Measurements from ENCODE around the gene NME5. TPM values are rescaled to one million over a fixed set of nuclear protein-coding genes. Genes with fewer than 3 reads are reported as not detected.

The NME5 gene
- total and polyA plus RNA-seq, 2 of the 8 experiments (the other 6 are each of a cell fraction or from before 2014, with no cell fraction given), result 0.48 to 0.89 TPM

DNA sequence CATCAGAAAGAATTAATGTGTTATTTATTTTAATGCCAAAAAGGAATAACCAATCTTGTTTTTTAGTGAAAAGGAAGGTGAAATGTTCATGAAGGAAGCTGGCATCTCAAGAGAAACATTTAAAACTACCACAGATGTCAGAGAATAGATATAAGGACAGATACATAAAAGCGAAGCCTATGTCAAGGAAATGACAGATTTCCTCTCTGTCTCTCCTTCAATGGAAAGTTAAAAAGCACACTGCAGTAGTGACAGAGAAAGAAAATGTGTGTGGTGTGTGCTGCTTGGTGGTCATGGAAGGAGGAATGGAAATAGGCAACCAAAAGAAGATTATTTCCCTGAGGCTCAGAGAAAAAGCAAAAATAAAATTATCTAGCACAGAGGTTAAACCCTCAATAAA is 46.2 kb downstream of the NME5 start:
- ChIA-PET CTCF (ENCODE audit: partially characterized antibody) (interaction anchor here (0.7 to 5.6 kb wide), 4 partner anchors 11 to 49 kb away, joined by 3 to 35 read pairs (median 20); no protein-coding TSS in a partner anchor), POLR2A (ENCODE audit: partially characterized antibody) (no interaction called here)
- H2AK5ac ChIP-seq (ENCODE audit: low read depth, low read length), result no peak overlapping the region
- no peak overlapping the region for H2BK12ac ChIP-seq (ENCODE audit: low read depth, low read length)
- peaks cover 13 to 27% (median 26%) of the 10 kb centered on the region in 4 experiments for H3K4me1 ChIP-seq (replicated peaks in 1 of 4; ENCODE audit: control insufficient read depth in 3 of 4, insufficient read depth in 4 of 4, low read length in 3 of 4)
- H3K79me1 ChIP-seq (ENCODE audit: low read depth, low read length), result no peaks in the 10 kb centered on the region; the same call in 1 of the 2 replicates
- peaks cover 4% of the 10 kb centered on the region; the same call in 1 of the 2 replicates for H3K23me2 ChIP-seq (ENCODE audit: low read depth, low read length)
- H3K36me3 ChIP-seq (ENCODE audit: control insufficient read depth in 2 of 4, insufficient read depth in 4 of 4, low read length in 3 of 4), result no peaks in the 10 kb centered on the region
- no peaks in the 10 kb centered on the region for H3K79me2 ChIP-seq (ENCODE audit: control insufficient read depth in 1 of 2, insufficient read depth in 2 of 2, low read length in 2 of 2)
- H3K14ac ChIP-seq (ENCODE audit: insufficient read length), result no peak overlapping the region
- no peak overlapping the region for H2BK20ac ChIP-seq (ENCODE audit: low read length)
- H2BK120ac ChIP-seq (replicated peaks; ENCODE audit: low read depth, low read length), result no peak overlapping the region
- H3K9ac ChIP-seq (replicated peaks in 1 of 4; ENCODE audit: extremely low read depth in 1 of 4, low read depth in 3 of 4, low read length in 3 of 4), result no peak overlapping the region
- H3K27ac ChIP-seq (ENCODE audit: low read depth, low read length), result no peak overlapping the region
- H4K20me1 ChIP-seq (replicated peaks in 1 of 2; ENCODE audit: control insufficient read depth in 1 of 2, insufficient read depth in 2 of 2, low read length in 2 of 2), result peaks cover 2 to 3% of the 10 kb centered on the region in 2 experiments
- no peak overlapping the region for H3K4ac ChIP-seq (replicated peaks; ENCODE audit: insufficient read length, low read depth, low read length)
- no peak overlapping the region for H4K91ac ChIP-seq (replicated peaks; ENCODE audit: insufficient read length, low read length)
- no peak for FAIRE-seq
- no peak overlapping the region for H3K23ac ChIP-seq (ENCODE audit: insufficient read length)
- WGBS, 2 experiments (ENCODE audit: extremely low coverage in 1 of 2, insufficient coverage in 1 of 2, insufficient read length in 1 of 2, insufficient replicate concordance in 2 of 2, low coverage in 1 of 2, low lambda C conversion rate in 2 of 2, missing lambda C conversion rate in 1 of 2), result 88% methylated on average over 1 of the region's 1 CpG; no CpG with 5 or more reads in 1 of the 2 experiments
- peaks cover 50 to 82% (median 77%) of the 10 kb centered on the region in 4 experiments for H3K27me3 ChIP-seq (replicated peaks in 1 of 4; ENCODE audit: control insufficient read depth in 3 of 4, extremely low read depth in 1 of 4, insufficient read depth in 3 of 4, low read length in 3 of 4)
- no peak overlapping the region for H2AFZ ChIP-seq (ENCODE audit: low read length)
- H2BK5ac ChIP-seq (ENCODE audit: low read depth, low read length), result no peak overlapping the region
- no peak for DNase-seq (ENCODE audit: low read depth in 1 of 2, low spot score in 2 of 2)
- H2BK15ac ChIP-seq (ENCODE audit: low read length), result no peak overlapping the region
- H3K56ac ChIP-seq (replicated peaks; ENCODE audit: insufficient read length, low read depth, low read length), result no peak overlapping the region
- H3K18ac ChIP-seq (ENCODE audit: extremely low read depth, low read length), result no peak overlapping the region
- H3K4me2 ChIP-seq (ENCODE audit: insufficient read depth in 1 of 2, low read depth in 2 of 2, low read length in 2 of 2), result no peak overlapping the region
- H4K5ac ChIP-seq (ENCODE audit: insufficient read length, low read depth, low read length), result no peak overlapping the region
- no peak overlapping the region for H3K4me3 ChIP-seq (ENCODE audit: extremely low read depth in 1 of 4, insufficient read depth in 2 of 4, low read depth in 3 of 4, low read length in 4 of 4)
- no peaks in the 10 kb centered on the region for H3K9me3 ChIP-seq (ENCODE audit: insufficient read depth in 2 of 2, low read depth in 1 of 2, low read length in 1 of 2)
- no peak overlapping the region for H4K8ac ChIP-seq (ENCODE audit: extremely low read depth, insufficient read depth, low read length)
- TF ChIP-seq BACH1 (IDR thresholded peaks at IDR 0.05; ENCODE audit: low read length), result no peak
- no peak for TF ChIP-seq MAFK (IDR thresholded peaks at IDR 0.05; ENCODE audit: low read depth, low read length)

Measured in H1 (cell line).